ENCODE measurements around the gene IL1R2. TPM values are rescaled to one million over a fixed set of nuclear protein-coding genes. Genes with fewer than 3 reads are reported as not detected.

Gene IL1R2
- total and polyA plus RNA-seq, 9 of the 15 experiments (the other 6 are each of a cell fraction or from before 2014, with no cell fraction given) = 0.13 TPM; not detected in 8

DNA sequence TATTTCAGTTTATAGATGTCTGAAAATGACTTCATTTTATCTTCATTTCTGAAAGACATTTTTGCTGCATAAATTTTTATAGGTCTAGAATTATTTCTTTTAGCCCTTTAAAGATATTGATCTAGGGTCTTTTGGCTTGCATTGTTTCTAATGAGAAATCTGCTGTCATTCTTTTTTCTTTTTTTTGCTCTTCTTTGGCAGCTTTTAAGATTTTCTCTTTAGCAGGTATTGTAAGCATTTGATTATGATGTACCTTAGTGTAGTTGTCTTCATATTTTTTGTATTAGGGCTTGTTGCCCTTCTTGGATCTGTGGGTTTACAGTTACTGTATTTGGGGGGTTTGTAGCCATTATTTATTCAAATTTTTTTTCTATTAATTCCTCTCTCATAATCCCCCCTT is 84.8 kb downstream of the IL1R2 start (continued):
- TF ChIP-seq JUN (IDR thresholded peaks at IDR 0.05; ENCODE audit: borderline replicate concordance, low read depth, low read length) = no peak
- TF ChIP-seq JUN (CRISPR knock-in tag; IDR thresholded peaks at IDR 0.05; ENCODE audit: borderline replicate concordance) = no peak

Other genes with a start within 250 kb of the IL1R2 start
- gene IL1R1, start 150.8 kb downstream of the IL1R2 start, total RNA-seq (2014; rRNA removed) = 0.90 and 1.00 TPM in 2 replicates
- gene IL1R1, start 150.8 kb downstream of the IL1R2 start, total RNA-seq (2014; rRNA removed; fragmentation: Illumina TruSeq; extraction: Trizol) = 1.4 and 2.2 TPM in 2 replicates
- gene IL1R1, start 150.8 kb downstream of the IL1R2 start, total RNA-seq (2015; rRNA removed; fragmentation: Illumina TruSeq; extraction: Trizol) = 2.0 and 2.5 TPM in 2 replicates
- gene IL1R1, start 150.8 kb downstream of the IL1R2 start, total RNA-seq (2021) = 1.6 and 2.5 TPM in 2 replicates
- gene IL1R1, start 150.8 kb downstream of the IL1R2 start, polyA plus RNA-seq (2011; rRNA removed) = 1.5 and 3.9 TPM in 2 replicates
- gene IL1R1, start 150.8 kb downstream of the IL1R2 start, polyA plus RNA-seq (2014; fragmentation: Illumina TruSeq; extraction: Trizol) = 2.6 and 2.9 TPM in 2 replicates
- 1 to 10 TPM in 1 of 2 experiments, under 1 TPM in 1; 0.81 to 1.2 TPM for gene IL1R1, start 150.8 kb downstream of the IL1R2 start, polyA plus RNA-seq (2014; fragmentation: Nextera tagmentation; extraction: Ambion mirVana)
- 1.6 and 2.5 TPM in 2 replicates for gene IL1R1, start 150.8 kb downstream of the IL1R2 start, polyA plus RNA-seq (2014; rRNA removed)
- not detected in 2 replicates for gene IL1RL2, start 195.1 kb downstream of the IL1R2 start, total RNA-seq (2014; rRNA removed)
- not detected in 2 replicates for gene IL1RL2, start 195.1 kb downstream of the IL1R2 start, total RNA-seq (2014; rRNA removed; fragmentation: Illumina TruSeq; extraction: Trizol)
- not detected in 2 replicates for gene IL1RL2, start 195.1 kb downstream of the IL1R2 start, total RNA-seq (2015; rRNA removed; fragmentation: Illumina TruSeq; extraction: Trizol)
- gene IL1RL2, start 195.1 kb downstream of the IL1R2 start, total RNA-seq (2021) = not detected in 2 replicates
- not detected in 2 replicates for gene IL1RL2, start 195.1 kb downstream of the IL1R2 start, polyA plus RNA-seq (2011; rRNA removed)
- not detected in 2 replicates for gene IL1RL2, start 195.1 kb downstream of the IL1R2 start, polyA plus RNA-seq (2014; fragmentation: Illumina TruSeq; extraction: Trizol)
- not detected for gene IL1RL2, start 195.1 kb downstream of the IL1R2 start, polyA plus RNA-seq (2014; fragmentation: Nextera tagmentation; extraction: Ambion mirVana)
- gene IL1RL2, start 195.1 kb downstream of the IL1R2 start, polyA plus RNA-seq (2014; rRNA removed) = not detected in 2 replicates

All from K562 (cell line).